SK-MEL-5 (cell line): ENCODE results near the gene MAN1B1. TPM values are rescaled to one million over a fixed set of nuclear protein-coding genes. Genes with fewer than 3 reads are reported as not detected.

Source experiments
- DNase-seq: peaks from one replicate; pipeline ENCODE4 v3.0.0-alpha.2; 2016; ENCODE audit warnings: low read depth, low spot score
- in situ Hi-C: cut with HindIII; loops from 2 replicates; pipeline ENCODE4 v1.10.0; 2016; ENCODE audit warnings: low sequenced_read_pairs, high pct_unique_total_duplicates, low pct_unique_long_range_greater_than_20kb
- total RNA-seq: library from RNA; depleted of rRNA; stranded (reverse); fragments of >200 nt; shearing (Covaris generic); gene quantifications from 2 replicates; pipeline ENCODE4 v1.2.3, GENCODE V29; 2014

The MAN1B1 gene
- total RNA-seq, 1 experiment from 2014 or later: 84.8 TPM

DNA sequence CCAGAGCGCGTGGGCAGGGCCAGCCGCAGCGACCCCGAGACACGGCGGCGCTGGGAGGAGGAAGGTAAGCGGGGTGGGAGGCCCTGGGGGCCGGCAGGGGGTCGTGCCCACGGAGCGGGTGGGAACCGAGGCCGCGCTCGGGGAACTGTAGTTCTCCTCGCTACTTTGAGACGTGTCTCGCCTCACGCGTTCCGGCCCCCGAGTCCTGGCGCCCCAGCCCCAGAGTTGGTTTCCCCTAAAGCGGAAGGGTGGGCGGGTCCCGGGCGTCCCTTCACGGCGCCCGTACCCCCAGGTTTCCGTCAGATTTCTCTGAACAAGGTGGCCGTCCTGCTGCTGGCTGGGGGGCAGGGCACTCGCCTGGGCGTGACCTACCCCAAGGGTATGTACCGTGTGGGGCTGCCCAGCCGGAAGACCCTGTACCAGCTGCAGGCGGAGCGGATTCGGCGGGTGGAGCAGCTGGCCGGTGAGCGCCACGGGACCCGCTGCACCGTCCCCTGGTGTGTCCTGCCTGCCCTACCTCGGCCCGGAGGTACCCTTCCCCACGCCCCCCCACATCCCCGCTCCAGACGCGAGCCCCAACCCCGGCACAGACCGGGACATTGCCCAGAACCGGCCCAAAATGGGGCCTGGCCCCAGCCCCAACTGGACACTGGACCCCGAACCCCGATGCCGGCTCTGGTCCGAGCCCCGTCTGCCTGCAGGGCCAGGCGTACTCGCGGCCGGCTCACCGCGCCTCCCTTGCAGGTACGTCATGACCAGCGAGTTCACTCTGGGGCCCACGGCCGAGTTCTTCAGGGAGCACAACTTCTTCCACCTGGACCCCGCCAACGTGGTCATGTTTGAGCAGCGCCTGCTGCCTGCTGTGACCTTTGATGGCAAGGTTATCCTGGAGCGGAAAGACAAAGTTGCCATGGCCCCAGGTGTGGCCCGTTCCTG is 8.8 kb upstream of the MAN1B1 start:
- in situ Hi-C loops: no loop called here
- no peak for DNase-seq

- in situ Hi-C loops: no loop called here
- DNase-seq: no peak
Observed at GRCh38 chr9:137078701-137079400, 7.9 kb upstream of the MAN1B1 start.

GRCh38 chr9:137079401-137079787 is 7.4 kb upstream of the MAN1B1 start:
- in situ Hi-C loops: no loop called here
- no peak for DNase-seq

GRCh38 chr9:137080260-137081122 is 6.3 kb upstream of the MAN1B1 start:
- no peak for DNase-seq
- in situ Hi-C loops: no loop called here

DNA sequence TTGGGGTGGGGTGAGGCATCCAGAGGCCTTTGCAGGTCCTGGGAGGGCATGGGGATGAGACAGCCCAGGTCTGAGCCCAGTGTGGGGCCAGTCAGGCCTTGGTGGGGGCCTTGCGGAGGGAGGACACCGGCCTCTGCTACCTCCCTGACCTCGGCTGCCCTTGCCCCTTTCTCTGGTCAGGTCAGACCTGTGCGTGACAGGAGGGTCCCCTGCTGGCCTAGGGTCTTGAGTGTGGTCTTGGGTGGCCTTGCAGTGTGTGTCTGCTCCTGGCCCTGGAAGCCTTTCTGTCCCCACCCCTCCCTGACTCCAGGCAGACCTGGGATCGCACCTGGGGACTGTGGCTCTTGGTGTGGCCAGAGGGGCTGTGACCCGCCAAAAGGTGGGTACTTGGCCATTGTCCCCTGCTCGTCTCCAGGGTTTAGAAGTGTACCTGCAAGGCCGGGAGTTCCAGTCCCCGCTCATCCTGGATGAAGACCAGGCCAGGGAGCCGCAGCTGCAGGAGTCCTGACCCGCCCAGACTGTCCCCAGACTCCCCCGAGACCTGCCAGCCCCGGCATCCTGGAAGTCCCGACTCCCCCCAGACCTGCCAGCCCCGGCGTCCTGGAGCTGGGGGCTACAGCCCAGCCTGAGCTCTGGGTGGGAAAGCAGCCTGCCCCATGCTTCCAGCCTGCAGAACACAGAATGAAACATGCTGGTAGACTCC is 4.4 kb upstream of the MAN1B1 start:
- in situ Hi-C loops: no loop called here
- DNase-seq: no peak

DNA sequence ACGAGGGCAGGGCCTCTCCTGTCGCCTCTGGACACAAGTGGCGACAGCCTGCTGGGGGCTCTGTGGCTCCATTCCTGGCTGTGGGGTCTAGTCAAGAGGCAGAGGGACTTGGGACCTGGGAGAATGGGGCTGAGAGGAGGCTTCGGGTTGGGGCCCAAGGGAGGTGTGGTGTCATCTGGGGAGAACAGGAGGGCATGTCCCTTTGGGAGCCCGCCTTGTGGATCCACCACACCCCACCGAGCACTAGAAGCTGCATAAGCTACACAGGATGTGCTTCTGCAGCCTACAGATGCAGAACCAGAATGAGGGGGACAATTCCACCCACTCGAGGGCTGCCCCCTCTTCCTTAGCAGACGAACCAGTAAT is 3.9 kb upstream of the MAN1B1 start:
- no peak for DNase-seq
- in situ Hi-C loops: no loop called here

- in situ Hi-C loops: no loop called here
- peak; percentile 71 for DNase-seq
Observed at GRCh38 chr9:137083394-137084004, 3.3 kb upstream of the MAN1B1 start.

GRCh38 chr9:137084526-137084925 is 2.3 kb upstream of the MAN1B1 start:
- DNase-seq: no peak
- in situ Hi-C loops: no loop called here

DNA sequence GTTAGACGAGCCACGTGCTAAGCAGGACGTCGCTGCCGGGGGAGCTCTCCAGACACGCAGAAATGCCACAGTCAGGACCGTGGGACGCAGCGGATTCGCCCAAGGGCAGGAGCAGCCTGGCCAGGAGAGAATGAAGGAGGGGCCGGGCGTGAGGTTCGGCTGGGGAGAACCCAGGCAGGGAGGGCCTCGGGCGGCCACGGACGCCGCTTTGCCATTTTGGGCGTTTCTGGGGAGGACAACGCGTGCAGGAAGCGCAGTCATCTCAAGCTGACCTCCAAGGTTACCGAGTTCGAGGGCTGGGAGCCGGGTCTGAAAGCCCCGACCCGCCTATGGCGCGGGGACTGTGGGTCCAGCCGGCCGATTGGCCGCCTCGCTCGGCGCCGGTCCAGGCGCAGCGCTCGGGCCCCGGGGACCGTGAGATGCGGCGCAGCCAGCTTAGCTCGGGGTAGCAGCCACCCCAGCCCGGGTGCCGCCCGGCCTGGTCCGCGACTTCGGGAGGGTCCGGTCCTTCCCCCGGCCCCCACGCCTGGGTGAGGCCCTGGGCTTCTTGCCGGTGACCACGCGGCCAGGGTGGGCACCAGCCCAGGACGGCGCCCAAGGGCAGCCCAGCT is 760 bp upstream of the MAN1B1 start:
- peak; percentile 42 for DNase-seq

GRCh38 chr9:137087409-137087925 is 682 bp downstream of the MAN1B1 start:
- in situ Hi-C loops: no loop called here

More for the DNA sequence above, 760 bp upstream of the MAN1B1 start:
- in situ Hi-C loops: no loop called here

GRCh38 chr9:137088121-137088520 is 1.3 kb downstream of the MAN1B1 start:
- in situ Hi-C loops: no loop called here
- DNase-seq: no peak

More at GRCh38 chr9:137087409-137087925, 682 bp downstream of the MAN1B1 start:
- no peak for DNase-seq

DNA sequence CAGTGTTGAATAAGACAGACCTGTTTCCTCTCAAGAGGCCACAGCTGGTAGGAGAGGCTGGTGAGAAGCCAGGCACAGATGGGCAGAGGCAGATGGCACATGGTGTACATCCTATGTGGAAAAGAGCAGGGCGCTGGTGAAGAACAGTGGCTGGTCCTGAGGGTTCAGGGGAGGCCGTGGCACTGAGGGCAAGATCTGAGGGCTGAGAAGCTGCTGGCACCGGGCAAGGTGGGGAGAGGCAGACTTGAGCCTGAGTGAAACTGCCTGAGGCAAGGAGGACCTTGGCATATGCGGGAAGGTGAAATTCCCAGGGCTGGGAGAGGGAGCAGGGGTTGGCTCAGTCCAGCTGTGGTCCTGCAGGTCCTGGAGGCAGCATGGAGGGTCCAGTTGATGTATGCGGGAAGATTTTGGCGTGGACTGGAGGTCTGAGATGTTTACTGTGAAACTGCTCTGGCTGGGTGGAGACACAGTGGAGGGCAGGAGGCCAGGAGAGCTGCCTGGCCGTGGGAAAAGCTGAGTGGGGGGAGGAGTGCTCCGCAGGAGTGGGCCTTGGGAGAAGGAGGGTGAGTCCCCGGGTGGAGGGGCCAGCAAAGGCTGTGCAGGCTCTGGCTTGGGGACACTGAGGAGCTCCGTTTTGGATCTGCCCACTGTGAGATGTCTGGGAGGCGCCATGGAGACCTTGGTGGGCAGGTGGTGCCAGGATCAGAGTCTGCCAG is 2.6 kb downstream of the MAN1B1 start:
- DNase-seq: no peak

DNA sequence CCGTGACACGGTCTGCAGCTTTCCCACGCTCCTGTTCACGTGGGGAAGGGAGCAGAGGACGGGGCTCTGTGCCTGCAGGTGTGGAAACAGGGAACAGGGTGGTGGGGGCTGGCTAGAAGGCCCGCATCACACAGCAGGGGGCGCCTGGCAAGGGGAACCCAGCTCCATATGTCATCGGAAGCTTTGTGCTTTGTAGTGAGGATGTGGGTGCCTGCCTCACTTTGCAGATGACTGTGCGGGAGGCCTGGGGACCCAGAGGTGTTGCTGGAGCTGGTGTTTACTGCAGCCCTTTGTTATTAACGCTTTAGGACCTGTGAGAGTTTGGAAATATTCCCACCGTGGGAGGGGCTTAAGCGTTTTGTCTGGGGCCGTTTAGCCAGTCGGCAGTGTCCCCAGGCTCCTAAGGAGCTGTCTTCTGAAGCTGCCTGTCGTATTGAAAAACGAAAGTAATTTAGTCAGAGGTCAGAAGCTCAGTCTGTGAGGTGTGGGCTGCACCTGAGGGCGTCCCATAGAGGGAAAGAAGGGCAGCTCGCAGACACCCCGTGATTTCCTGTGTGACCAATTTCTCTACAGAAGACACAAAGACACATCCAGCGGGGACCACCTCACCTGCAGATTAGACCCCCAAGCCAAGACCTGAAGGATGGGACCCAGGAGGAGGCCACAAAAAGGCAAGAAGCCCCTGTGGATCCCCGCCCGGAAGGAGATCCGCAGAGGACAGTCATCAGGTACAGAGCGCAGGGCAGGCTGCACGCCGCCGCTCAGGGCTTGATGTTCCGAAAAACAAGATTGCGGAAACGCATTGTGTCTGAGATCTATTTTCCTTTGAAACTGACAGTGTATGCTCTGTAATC is 9.1 kb downstream of the MAN1B1 start:
- DNase-seq: no peak
- in situ Hi-C loops: no loop called here

More for the DNA sequence above, 2.6 kb downstream of the MAN1B1 start:
- in situ Hi-C loops: no loop called here

- in situ Hi-C loops: no loop called here
Observed at GRCh38 chr9:137096785-137097546, 10.2 kb downstream of the MAN1B1 start.

More at GRCh38 chr9:137096785-137097546, 10.2 kb downstream of the MAN1B1 start:
- no peak for DNase-seq
